Ascending aorta (tissue), 2 donors: ENCODE measurements around the gene ETFB. TPM values are rescaled to one million over a fixed set of nuclear protein-coding genes. Genes with fewer than 3 reads are reported as not detected.

ENCODE experiments used
- DNase-seq, 2 donors: peaks; one replicate each; pipeline ENCODE4 v3.0.0-alpha.2; 2019; ENCODE audit warnings: low spot score in 2 of 2
- H3K27ac ChIP-seq, 2 donors: fragments of 200-600 bp; sonication (generic); one replicate each; pipeline ENCODE4 v1.5.1; 2016 to 2017; ENCODE audit warnings: mild to moderate bottlenecking in 1 of 2
- H3K27me3 ChIP-seq: fragments of 200-600 bp; sonication (generic); one replicate; pipeline ENCODE4 v1.5.1; 2017
- H3K36me3 ChIP-seq, 2 donors: fragments of 200-600 bp; sonication (generic); one replicate each; pipeline ENCODE4 v1.5.1; 2016
- H3K4me1 ChIP-seq, 2 donors: fragments of 200-600 bp; sonication (generic); one replicate each; pipeline ENCODE4 v1.5.1; 2016 to 2017; ENCODE audit warnings: mild to moderate bottlenecking in 1 of 2
- H3K4me3 ChIP-seq, 2 donors: fragments of 200-600 bp; sonication (generic); one replicate each; pipeline ENCODE4 v1.5.1; 2016 to 2017; ENCODE audit warnings: mild to moderate bottlenecking in 1 of 2
- H3K9me3 ChIP-seq, 2 donors: fragments of 200-600 bp; sonication (generic); one replicate each; pipeline ENCODE4 v1.5.1; 2016
- CTCF ChIP-seq, 3 experiments: fragments of 200-600 bp in 2 of 3; fragments of 450-650 bp in 1 of 3; sonication (generic) in 2 of 3; IDR thresholded peaks; one replicate each; pipeline ENCODE4 v1.5.1; 2016 to 2019; ENCODE audit warnings: antibody characterized with exemption in 3 of 3, mild to moderate bottlenecking in 1 of 3, moderate library complexity in 1 of 3
- intact Hi-C: fragments of 100-400 bp; cut with DNase I; formaldehyde crosslinking; loops from one replicate; pipeline ENCODE4 v1.15.1; 2023
- total RNA-seq: library from RNA; depleted of rRNA; stranded (reverse); fragments of >200 nt; gene quantifications from one replicate; pipeline ENCODE4 v1.1.0, GENCODE V29; 2016

Gene ETFB
- total RNA-seq, 1 donor from 2014 or later = 42.5 TPM

- Histone ChIP-seq H3K4me1 (peaks cover 0 to 3% of the 10 kb centered on the region in 2 donors), H3K4me3 (no peak overlapping the region), H3K9me3 (no peaks in the 10 kb centered on the region), H3K27me3 (no peaks in the 10 kb centered on the region), H3K27ac (no peak overlapping the region), H3K36me3 (no peaks in the 10 kb centered on the region)
- DNase-seq = no peak
- no peak for TF ChIP-seq CTCF (IDR thresholded peaks at IDR 0.05)
- intact Hi-C loops = no loop called here
These were observed 42.1 kb downstream of the ETFB start for GRCh38 chr19:51324167-51324481.

GRCh38 chr19:51323481-51324166 is 42.6 kb downstream of the ETFB start:
- Histone ChIP-seq H3K27ac (no peak overlapping the region), H3K27me3 (no peaks in the 10 kb centered on the region), H3K4me1 (peaks cover 0 to 3% of the 10 kb centered on the region in 2 donors), H3K36me3 (no peaks in the 10 kb centered on the region), H3K4me3 (no peak overlapping the region), H3K9me3 (no peaks in the 10 kb centered on the region)
- TF ChIP-seq CTCF (IDR thresholded peaks at IDR 0.05) = no peak
- no peak for DNase-seq
- intact Hi-C loops = no loop called here

- Histone ChIP-seq H3K4me3 (no peak overlapping the region), H3K27me3 (no peaks in the 10 kb centered on the region), H3K9me3 (no peaks in the 10 kb centered on the region), H3K4me1 (no peaks in the 10 kb centered on the region), H3K36me3 (no peaks in the 10 kb centered on the region), H3K27ac (no peak overlapping the region)
- DNase-seq = no peak
- TF ChIP-seq CTCF (IDR thresholded peaks at IDR 0.05) = no peak
- intact Hi-C loops = no loop called here
These were observed 44.4 kb downstream of the ETFB start for GRCh38 chr19:51321799-51322198.

- H3K9me3 ChIP-seq = no peaks in the 10 kb centered on the region
- no peak overlapping the region for H3K27ac ChIP-seq
- no peak for DNase-seq
- no peaks in the 10 kb centered on the region for H3K4me1 ChIP-seq
- TF ChIP-seq CTCF (IDR thresholded peaks at IDR 0.05) = no peak
- no peak overlapping the region for H3K4me3 ChIP-seq
- H3K36me3 ChIP-seq = no peaks in the 10 kb centered on the region
- intact Hi-C loops = no loop called here
- H3K27me3 ChIP-seq = no peaks in the 10 kb centered on the region
These were observed 45.9 kb downstream of the ETFB start for GRCh38 chr19:51320280-51320657.

- H3K27ac ChIP-seq = no peak overlapping the region
- no peaks in the 10 kb centered on the region for H3K9me3 ChIP-seq
- H3K27me3 ChIP-seq = no peaks in the 10 kb centered on the region
- intact Hi-C loops = no loop called here
- no peaks in the 10 kb centered on the region for H3K4me1 ChIP-seq
- H3K4me3 ChIP-seq = no peak overlapping the region
- no peaks in the 10 kb centered on the region for H3K36me3 ChIP-seq
- no peak for DNase-seq
- no peak for TF ChIP-seq CTCF (IDR thresholded peaks at IDR 0.05)
These were observed 46.4 kb downstream of the ETFB start for GRCh38 chr19:51319649-51320279.
